NCI-H2081 (cell line): ENCODE data around the gene GET4.
"Not testable (repeated sequence)": the region's sequence is repeated elsewhere in the genome, so short reads cannot be mapped to it uniquely, and the experiment has no call there.

Experiments
- DNase-seq, 2 experiments: peaks; one replicate each; lab custom pipeline; 2025; lab: John Stamatoyannopoulos, UW

Gene GET4

DNA sequence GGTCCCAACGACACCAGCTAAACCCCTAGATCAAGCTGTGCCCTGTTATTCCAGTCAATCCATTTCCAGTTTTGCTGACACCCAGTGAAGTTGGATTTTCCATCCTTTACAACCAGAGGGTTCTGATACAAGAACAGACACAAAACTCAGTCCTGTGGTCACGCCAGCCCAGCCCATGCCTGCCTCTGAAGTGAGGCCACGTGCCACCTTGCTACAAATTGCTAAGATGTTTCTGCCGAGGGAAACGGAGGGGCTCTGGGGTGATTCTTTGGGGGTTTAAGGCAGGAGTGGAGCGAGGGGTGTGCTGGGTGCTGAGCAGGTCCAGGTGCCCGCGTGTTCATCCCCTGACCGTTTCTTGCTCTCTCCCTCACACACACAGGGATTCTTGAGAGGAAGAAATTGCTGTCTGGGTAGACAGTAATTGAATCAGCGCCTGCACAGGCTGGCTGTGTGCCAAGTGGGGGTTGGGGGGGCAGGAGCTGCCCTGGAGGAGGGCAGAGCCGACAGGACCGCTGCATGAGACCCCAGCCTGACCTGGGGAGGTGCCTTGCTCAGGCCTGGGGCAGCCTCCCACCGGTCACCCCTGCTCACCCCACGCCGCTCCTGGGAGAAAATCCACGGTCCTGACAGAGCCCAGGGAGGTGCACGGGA lies 40.1 kb downstream of the GET4 start:
- peak in 1 of 2 experiments; percentile 17 for DNase-seq

DNA sequence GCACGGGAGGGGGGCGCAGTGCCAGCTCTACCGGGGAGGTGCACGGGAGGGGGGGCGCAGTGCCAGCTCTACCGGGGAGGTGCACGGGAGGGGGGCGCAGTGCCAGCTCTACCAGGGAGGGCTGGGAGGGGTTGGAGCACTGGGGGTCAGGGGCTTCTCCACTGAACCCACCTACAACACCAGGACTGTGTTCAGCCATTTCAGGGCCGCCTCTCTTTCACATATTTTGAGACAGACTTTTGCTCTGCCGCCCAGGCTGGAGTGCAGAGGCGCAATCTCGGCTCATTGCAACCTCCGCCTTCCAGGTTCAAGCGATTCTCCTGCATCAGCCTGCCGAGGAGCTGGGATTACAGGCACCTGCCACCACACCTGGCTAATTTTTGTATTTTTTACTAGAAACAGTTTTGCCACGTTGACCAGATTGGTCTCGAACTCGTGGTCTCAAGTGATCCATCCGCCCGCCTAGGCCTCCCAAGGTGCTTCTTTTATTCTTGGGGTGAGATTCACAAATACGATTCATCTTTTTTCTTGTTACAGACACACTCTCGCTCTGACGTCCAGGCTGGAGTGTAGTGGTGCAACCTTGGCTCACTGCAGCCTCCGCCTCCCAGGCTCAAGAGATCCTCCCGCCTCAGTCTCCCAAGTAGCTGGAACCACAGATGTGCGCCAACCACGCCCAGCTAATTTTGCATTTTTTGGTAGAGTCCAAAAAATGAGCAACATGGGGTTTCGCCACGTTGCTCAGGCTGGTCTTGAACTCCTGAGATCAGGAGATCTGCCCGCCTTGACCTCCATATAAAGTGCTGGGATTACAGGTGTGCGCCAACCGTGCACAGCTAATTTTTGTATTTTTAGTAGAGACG lies 41.1 kb downstream of the GET4 start:
- no peak for DNase-seq

DNA sequence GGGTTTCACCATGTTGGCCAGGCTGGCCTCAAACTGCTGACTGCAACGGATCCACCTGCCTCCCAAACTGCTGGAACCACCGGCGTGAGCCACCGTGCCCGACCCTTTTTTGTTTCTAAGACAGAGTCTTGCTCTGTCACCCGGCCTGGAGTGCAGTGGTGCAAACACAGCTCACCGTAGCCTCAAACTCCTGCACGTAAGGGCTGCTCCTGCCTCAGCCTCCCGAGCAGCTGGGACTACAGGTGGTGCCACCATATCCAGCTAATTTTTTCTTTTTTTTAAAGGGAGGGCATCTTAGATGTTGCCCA lies 41.7 kb downstream of the GET4 start:
- DNase-seq = no peak

DNA sequence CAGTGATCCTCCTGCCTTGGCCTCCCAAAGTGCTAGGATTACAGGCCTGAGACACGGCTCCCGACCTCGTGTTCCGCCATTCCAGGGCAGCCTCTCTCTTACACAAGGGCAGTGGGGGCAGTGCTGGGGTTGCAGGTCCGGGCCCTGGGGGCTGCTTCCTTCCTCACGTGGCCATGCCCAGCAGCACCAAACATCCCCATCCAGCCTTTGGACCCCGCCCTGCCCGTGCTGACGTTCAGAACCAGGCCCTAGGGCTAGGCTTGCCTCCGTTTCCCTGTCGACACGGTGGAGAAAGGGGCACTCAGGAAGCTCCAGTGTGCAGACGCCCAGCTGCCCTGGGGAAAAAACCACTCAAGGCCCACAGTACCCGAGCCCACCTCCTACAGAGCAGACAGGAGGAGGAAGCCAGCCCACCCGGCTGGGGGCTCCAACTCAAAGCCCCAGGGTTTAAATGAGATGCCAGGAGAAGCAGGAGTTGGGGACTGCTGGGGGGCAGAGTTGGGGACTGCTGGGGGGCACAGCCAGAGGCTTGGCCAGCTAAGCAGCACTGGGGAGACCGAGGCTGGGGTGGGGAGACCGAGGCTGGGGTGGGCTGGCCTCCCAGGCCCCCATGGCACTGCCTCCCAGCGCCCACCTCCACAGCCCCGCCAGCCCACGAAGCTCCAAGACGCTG lies 42.2 kb downstream of the GET4 start:
- no peak for DNase-seq

DNA sequence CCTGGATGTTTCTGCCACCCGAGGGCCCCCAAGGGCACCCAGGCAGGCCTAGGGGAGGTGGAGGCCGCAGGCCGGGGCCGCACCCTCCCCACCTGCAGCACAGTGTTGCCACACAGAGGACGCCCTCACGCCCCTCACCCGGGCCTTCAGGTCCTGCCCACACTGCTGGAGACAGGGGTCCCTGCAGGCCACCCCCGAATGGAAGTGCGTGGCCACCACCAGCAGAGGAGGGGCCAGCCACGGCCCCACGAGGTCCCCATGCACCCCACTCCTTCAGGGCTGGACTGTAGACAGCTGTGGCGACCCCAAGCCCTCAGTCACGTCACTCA lies 42.7 kb downstream of the GET4 start:
- DNase-seq = no peak

DNA sequence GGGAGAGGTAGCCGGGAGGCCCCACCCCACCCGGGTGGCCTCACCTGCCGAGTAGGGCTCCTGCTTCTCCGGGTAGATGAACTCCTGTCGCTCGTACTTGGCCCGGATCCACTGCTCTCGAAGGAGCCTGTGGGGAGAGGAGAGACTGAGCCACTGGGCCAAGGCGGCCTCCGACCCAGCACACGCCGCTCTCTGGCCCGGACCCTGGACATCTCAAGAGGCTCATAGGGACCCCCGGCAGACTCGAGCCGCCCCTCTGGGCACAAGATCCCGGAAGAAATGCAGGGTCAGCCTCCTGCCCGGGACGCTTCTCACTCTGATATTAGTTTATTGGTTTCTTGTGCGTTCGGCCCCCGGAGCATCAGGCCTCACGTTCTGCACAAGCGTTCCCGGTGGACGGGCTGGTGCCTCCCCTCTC lies 43.6 kb downstream of the GET4 start:
- no peak for DNase-seq

DNA sequence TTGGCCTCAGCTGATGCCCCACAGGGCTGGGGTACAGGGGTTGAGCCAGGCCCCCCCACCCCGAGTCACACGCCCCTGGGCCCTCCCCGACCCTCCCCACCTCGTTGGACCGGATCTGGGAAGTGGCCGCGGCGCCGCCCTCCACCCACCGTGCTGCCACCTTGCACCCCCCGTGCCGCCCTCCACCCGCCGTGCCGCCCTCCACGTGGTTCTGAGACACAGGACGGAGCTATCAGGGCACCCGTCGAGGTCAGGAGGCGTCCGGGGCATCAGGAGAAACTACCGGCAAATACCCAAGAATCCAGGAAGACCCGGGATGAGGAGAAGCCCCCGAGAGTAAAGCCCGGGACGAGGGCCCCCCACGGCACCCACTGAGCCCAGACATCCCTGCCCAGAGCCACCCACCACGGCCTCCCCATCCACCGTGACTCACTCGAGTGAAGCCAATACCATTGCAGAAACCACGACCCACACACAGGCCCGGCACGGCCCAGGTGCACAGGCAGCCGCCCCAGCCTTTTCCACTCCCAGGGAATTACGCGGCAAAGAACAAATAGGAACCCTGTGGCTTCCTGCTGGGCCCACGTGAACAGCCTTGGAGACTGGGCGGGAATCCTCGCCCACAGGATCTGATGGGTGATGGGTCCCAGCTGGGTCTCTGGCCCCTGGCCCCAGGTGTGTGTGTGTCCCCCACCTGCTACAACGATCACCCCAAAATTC lies 44.2 kb downstream of the GET4 start:
- DNase-seq = peak in 1 of 2 experiments; percentile 13

DNA sequence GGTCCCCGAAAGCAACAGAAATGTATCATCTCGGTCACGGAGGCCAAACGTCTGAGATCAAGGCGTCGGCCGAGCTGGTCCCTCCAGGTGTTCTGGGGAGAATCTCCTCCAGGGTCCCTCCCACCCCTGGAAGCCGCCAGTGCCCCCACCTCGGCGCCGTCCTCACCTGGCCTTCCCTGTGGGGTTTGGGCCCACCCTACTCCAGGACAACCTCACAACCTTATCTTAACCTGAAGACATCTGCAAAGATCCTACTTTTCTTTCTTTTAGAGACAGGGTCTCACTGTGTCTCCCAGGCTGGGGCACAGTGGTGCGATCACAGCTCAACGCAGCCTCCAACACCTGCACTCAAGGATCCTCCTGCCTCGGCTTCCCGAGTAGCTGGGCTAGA lies 44.7 kb downstream of the GET4 start:
- DNase-seq = no peak

DNA sequence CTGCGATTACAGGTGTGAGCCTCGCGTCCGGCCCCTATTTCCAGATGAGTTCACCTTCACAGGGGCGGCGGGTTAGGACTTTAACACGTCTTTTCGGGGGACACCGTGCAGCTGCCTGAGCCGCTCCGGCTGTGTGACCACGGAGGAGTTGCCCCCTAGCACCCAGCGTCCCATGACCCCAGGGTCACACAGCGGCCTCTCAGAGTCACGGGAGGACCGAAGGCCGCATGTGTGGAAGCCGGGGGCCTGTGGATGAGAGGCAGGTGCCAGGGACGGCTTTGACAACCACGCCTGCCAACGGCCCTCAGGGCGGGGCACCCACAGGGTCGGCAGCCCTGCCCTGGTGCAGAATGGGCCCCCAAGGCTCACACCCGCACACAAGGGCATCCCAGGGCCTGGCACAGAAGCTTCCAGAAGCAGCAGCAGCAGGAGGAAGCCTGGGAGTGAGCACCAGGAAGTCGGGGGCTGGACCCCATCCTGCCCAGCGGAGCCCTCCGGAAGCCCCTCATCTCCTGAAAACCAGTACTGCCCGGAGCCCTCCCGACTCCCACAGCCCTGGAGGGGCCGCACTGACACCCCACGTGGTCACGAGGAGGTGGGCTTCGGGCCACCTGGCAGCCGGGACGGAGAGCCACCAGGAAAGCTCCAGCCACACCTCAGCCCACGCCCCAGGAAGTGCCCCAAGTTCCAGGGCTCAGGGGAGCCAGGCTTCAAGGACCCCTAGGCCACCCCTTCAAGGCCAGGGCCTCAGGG lies 45.4 kb downstream of the GET4 start:
- DNase-seq = no peak

DNA sequence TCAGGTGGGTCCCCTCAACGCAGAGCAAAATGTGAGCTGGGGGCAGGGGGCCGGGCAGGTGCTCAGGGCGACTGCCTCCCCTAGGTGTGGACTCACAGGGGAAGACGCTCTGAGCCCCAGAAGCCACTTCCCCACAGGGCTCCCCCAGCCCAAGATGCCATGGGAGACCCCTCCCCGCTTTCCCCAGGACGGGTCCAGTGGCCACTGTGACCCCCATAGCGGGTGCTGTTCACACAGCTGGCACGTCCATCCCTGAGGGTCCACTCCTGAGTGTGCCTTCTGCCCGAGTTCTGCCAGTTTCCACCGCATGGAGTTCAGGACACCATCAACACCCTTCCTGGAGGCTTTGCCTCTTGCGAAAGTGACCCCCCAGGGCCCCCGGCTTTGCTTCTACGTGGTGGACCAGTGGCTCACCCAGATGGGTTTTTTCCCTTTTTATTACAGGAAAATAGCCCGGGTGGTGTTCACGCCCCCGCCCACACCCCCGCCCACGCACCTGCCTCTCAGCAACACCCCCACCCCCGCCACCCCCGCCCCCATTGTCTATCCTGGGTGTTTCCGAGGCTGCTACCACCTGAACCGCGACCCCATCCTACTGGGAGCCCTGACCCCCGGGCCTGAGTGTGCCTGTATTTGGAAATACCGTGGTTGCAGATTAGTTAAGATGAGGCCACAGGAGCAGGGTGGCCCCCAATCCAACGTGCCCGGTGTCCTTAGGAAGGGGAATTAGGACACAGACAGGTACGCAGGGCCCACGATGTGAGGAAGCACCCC lies 46.2 kb downstream of the GET4 start:
- DNase-seq = no peak

DNA sequence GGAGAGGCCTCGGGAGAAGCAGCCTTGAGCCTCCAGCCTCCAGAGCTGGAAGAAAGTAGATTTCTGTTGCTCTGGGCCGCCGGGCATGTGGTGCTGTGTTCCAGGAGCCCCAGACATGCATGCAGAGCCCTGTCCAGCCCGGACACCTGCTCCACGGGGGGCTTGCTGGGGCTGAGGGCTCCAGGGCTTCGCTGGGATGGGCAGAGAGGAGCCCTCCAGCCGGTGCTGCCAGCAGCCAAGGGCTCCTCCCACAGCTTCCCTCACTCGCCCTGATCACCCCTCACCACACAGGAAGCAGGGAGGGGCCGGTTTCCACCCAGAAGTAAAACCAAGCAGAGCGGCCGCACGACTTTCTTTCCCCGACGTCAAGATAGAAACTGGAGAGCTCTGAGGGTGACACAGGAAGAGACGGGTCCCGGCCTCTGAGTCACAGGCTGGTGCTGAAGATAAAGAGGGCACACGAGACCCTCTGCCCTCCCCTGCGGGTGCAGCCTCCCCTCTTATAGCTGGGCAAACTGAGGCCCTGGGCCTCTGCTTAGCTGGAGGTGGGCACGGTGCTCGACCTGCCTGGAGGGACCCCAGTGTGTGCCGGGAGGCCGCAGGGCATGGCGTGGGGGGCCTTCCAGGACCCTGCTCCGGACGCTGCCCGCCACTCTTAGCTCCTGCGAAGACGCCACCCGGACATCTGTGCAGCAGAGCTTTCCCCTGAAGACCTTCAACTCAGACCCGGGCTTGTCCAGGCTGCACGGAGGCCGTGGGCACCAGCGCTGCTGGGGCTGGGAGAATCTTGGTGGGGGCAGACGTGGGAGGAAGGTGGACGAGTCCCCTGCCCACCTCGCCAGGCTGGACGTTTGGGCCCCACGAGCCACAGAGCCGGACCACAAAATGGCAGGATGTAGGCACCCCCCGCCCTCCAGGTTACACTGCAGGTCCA lies 47.0 kb downstream of the GET4 start:
- peak; percentile 12 to 36 for DNase-seq

DNA sequence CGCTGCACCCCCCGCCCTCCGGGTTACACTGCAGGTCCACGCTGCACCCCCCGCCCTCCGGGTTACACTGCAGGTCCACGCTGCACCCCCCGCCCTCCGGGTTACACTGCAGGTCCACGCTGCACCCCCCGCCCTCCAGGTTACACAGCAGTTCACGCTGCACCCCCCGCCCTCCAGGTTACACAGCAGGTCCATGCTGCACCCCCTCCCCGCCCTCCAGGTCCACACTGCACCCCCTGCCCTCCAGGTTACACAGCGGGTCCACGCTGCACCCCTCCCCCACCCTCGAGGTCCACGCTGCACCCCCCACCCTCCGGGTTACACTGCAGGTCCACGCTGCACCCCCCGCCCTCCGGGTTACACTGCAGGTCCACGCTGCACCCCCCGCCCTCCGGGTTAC lies 47.7 kb downstream of the GET4 start:
- not testable (repeated sequence) for DNase-seq

DNA sequence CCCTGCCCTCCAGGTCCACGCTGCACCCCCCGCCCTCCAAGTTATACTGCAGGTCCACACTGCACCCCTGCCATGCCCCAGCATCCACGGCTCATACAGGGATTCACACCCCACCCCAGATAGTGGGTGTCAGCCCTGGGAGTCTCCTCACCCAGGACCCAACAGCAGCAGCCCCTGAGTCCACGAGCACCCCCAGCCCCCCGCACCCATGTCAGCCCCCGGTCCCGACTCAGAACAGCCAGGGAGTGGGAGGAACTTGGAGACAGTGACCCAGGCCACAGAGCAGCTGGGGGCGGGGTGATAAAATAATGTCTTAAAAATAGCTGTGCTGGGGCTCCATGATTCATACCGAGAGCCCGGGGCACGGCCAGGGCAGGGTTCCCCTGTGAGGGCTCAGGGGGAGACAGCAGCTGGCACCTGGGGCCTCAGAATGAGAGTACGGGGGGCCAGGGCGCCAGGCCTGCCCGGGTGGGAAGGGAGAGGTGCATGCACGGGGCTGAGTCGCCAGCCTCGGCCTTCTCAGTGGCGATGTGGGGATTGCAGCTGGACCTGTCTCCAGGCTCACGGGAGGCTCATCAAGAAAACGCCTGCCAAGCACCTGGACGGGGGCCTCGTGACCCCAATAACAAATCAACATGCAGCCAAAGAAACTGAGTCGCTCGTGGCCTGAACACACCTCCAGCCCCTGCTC lies 48.3 kb downstream of the GET4 start:
- DNase-seq = no peak

DNA sequence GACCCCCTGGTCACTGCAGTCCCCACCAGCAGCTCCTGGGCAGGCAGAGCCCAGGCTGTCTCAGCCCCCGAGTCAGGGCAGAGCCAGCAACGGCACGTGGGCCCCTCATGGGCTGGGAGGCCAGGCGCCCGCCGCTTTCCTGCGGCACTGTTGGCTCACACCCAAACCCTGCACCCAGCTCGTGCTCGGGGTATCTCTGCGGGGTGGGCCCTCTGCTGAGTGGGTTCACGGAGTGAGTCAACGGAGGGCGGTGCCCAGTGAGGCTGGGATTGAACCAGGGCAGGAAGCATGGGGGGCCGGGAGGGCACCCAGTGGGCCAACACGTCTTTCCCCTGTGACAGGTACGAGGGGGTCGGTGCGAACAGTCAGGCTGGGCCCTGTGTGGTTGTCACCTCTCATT lies 49.2 kb downstream of the GET4 start:
- DNase-seq = no peak

DNA sequence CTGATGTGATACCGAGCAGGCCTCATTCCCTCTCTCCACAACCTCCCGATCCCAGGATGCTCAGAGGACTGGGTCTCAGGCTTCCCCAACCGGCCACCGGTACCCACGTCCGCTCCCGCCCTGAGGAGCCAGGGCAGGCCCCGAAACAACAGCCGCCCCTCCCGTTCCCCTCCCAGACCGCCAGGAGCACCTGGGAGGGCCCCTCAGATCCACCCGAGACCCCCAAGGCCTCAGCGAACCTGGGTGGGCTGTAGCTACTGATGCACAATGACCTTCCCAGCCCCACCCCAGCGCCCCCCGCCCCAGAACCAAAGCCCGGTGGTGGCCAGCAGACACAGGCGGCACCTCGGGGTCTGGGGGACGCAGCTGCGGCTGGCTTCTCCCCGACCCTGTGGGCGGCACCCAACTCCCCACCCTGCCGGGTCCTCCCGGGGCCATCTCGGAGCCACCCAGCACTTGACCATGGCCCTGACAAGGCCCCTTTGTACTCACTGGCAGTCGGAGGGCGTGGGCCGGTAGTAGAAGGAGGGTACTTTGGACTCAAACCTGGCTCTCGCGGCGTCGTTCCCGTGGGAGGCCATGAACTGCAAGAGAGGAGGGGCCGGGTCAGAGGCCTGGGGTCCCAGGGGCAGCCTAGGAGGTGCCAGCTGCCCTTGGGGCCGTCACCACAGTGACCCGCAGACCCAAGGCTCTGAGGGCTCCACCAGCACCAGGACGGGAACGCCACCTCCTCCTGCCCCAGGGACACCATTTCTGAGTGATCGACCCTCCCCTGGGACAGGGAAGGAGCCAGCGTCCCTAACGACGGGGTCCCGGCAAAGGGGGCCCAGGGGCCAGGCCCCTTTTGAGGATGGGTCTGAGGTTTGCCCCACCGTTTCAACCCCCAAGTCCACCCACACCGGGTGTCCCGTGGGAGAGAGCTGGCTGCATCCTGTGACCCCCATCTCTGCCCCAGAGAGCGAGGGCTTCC lies 50.0 kb downstream of the GET4 start:
- DNase-seq = no peak

DNA sequence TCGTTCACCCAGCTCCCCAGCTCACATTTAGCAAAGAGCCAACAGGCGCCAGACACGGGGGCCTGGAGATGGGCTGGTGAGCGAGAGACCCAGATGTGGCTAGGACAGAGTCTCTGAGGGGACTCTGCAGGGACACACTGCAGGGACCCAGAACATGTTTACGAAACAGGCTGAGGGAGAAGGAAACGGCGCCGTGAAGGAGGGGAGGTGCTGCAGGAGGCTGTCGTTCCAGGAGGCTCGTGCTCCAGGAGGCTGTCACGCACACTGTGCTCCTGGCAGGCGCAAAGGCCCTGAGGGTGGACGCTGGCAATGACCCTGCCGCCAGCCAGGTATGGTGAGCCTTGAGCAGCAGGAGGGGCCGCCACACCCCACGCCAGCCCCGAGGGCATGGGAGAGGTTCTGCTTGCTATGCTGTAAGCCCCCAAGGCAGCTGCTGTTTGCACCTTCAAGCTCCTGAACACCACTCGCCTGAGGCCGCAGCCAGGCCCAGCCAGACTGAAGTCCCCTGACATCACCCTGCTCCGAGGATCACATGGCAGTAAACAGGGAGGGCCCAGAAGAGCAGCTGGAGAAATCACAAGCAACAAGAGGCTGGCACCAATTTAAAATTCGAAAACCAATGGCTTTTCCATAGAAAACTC lies 50.8 kb downstream of the GET4 start:
- no peak for DNase-seq

DNA sequence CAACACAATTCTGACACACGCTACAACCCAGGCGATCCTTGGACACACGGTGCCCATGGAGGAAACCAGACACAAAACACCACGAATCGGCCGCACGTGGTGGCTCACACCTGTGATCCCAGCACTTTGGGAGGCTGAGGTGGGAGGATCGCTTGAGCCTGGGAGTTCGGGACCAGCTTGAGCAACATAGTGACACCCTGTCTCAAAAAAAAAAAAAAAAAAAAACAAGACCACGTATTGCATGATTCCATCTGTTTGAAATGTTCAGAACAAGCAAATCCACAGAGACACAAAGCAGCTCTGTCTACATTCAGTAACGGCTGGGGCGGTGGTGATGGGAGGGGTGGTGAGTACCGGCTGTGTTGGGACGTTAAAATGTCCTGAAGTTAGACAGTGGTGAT lies 53.0 kb downstream of the GET4 start:
- no peak for DNase-seq
